ENCODE measurements around the gene UNC13D. TPM values are rescaled to one million over a fixed set of nuclear protein-coding genes. Genes with fewer than 3 reads are reported as not detected.

Gene UNC13D
- total RNA-seq, 1 experiment from 2014 or later: 3.5 TPM

- Mint-ChIP-seq H3K27me3 (ENCODE audit: insufficient read depth, unreplicated experiment) (no peaks in the 10 kb centered on the region), H3K36me3 (ENCODE audit: insufficient read depth, unreplicated experiment) (no peaks in the 10 kb centered on the region), H3K27ac (ENCODE audit: low read depth, unreplicated experiment) (no peak overlapping the region), H3K4me1 (ENCODE audit: insufficient read depth, unreplicated experiment) (peaks cover 7% of the 10 kb centered on the region), H3K4me3 (ENCODE audit: unreplicated experiment) (no peak overlapping the region), H3K9me3 (ENCODE audit: unreplicated experiment) (no peaks in the 10 kb centered on the region)
- TF ChIP-seq, protein P1, sequence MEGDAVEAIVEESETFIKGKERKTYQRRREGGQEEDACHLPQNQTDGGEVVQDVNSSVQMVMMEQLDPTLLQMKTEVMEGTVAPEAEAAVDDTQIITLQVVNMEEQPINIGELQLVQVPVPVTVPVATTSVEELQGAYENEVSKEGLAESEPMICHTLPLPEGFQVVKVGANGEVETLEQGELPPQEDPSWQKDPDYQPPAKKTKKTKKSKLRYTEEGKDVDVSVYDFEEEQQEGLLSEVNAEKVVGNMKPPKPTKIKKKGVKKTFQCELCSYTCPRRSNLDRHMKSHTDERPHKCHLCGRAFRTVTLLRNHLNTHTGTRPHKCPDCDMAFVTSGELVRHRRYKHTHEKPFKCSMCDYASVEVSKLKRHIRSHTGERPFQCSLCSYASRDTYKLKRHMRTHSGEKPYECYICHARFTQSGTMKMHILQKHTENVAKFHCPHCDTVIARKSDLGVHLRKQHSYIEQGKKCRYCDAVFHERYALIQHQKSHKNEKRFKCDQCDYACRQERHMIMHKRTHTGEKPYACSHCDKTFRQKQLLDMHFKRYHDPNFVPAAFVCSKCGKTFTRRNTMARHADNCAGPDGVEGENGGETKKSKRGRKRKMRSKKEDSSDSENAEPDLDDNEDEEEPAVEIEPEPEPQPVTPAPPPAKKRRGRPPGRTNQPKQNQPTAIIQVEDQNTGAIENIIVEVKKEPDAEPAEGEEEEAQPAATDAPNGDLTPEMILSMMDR (IDR thresholded peaks at IDR 0.05; ENCODE audit: unreplicated experiment): no peak
- ChIA-PET CTCF (interaction anchor here (1.5 kb wide), 1 partner anchor 14 kb away, joined by 5 read pairs; no protein-coding TSS in a partner anchor), POLR2A (interaction anchor here (1.2 kb wide), 1 partner anchor 52 kb away, joined by 3 read pairs; no protein-coding TSS in a partner anchor)
- intact Hi-C loops (cut with micrococcal nuclease): no loop called here
- peak; percentile 12 for DNase-seq (ENCODE audit: unreplicated experiment)
- BruUV-seq (replicated peaks): no TSS peak
Measured at GRCh38 chr17:75832164-75832651, 12.0 kb downstream of the UNC13D start.

DNA sequence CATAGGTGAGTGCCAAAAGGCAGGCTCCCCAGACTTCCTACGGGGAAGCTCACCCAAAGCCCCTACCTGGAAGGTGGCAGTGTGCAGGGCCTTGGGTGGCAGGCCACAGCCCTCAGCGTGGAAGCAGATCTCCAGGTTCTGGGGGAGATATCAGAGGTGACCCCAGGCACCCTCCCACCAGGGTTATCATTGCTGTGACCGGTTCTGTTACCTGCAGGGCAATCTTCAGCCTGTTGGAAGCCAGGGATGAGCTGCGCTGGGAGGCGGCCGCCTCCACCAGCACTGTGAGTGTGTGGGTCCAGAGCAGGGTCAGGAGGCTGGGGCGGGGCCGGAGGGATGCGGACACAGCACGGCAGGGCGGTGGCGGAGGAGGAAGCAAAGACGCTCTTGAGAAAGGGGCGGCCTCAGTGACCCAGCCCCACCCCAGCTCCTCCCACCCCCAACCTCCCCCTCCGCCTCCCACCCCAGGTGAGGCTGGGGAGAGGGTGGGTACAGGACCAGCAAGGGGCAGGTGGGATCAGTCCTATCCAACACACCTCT lies 13.1 kb downstream of the UNC13D start:
- no TSS peak for BruUV-seq (replicated peaks)
- intact Hi-C loops (cut with micrococcal nuclease): no loop called here
- POLR2A ChIA-PET: no interaction called here
- Mint-ChIP-seq H3K4me1 (ENCODE audit: insufficient read depth, unreplicated experiment) (peaks cover 7% of the 10 kb centered on the region), H3K9me3 (ENCODE audit: unreplicated experiment) (no peaks in the 10 kb centered on the region), H3K36me3 (ENCODE audit: insufficient read depth, unreplicated experiment) (no peaks in the 10 kb centered on the region), H3K27ac (ENCODE audit: low read depth, unreplicated experiment) (no peak overlapping the region), H3K4me3 (ENCODE audit: unreplicated experiment) (no peak overlapping the region), H3K27me3 (ENCODE audit: insufficient read depth, unreplicated experiment) (no peaks in the 10 kb centered on the region)
- DNase-seq (ENCODE audit: unreplicated experiment): no peak
- TF ChIP-seq, protein P1 (IDR thresholded peaks at IDR 0.05; ENCODE audit: unreplicated experiment): no peak
- CTCF ChIA-PET: interaction anchor here (0.7 to 2.0 kb wide), 6 partner anchors 9 to 90 kb away, joined by 3 to 7 read pairs (median 4); no protein-coding TSS in a partner anchor

GRCh38 chr17:75830164-75831031 lies 13.8 kb downstream of the UNC13D start:
- CTCF ChIA-PET: interaction anchor here (0.6 to 2.0 kb wide), 13 partner anchors 9 to 240 kb away, joined by 3 to 7 read pairs (median 4); no protein-coding TSS in a partner anchor
- H3K27ac Mint-ChIP-seq (ENCODE audit: low read depth, unreplicated experiment): no peak overlapping the region
- no peak overlapping the region for H3K4me3 Mint-ChIP-seq (ENCODE audit: unreplicated experiment)
- no peaks in the 10 kb centered on the region for H3K27me3 Mint-ChIP-seq (ENCODE audit: insufficient read depth, unreplicated experiment)
- intact Hi-C loops (cut with micrococcal nuclease): no loop called here
- DNase-seq (ENCODE audit: unreplicated experiment): no peak
- H3K36me3 Mint-ChIP-seq (ENCODE audit: insufficient read depth, unreplicated experiment): no peaks in the 10 kb centered on the region
- H3K4me1 Mint-ChIP-seq (ENCODE audit: insufficient read depth, unreplicated experiment): peaks cover 7% of the 10 kb centered on the region
- POLR2A ChIA-PET: interaction anchor here (0.7 to 1.5 kb wide), 3 partner anchors 46 to 52 kb away, joined by 3 read pairs; no protein-coding TSS in a partner anchor
- no peaks in the 10 kb centered on the region for H3K9me3 Mint-ChIP-seq (ENCODE audit: unreplicated experiment)
- BruUV-seq (replicated peaks): no TSS peak
- TF ChIP-seq, protein P1 (IDR thresholded peaks at IDR 0.05; ENCODE audit: unreplicated experiment): peak; percentile 60

DNA sequence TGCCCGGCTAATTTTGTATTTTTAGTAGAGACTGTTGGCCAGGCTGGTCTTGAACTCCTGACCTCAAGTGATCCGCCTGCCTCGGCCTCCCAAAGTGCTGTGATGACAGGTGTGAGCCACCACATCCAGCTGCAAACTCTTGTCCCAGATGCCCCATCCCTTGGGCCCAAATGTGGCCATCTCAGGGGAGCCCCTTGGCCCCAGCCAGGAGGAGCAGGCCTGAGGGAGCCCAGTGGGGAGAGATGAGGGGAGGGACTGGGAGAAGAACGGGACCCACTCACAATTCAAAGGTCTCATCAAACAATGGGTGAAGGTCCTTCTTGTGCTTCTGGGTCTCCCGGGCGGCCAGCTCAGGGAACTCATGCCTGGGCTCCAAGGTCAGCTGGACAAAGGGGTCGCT lies 14.5 kb downstream of the UNC13D start:
- H3K27ac Mint-ChIP-seq (ENCODE audit: low read depth, unreplicated experiment): no peak overlapping the region
- H3K36me3 Mint-ChIP-seq (ENCODE audit: insufficient read depth, unreplicated experiment): no peaks in the 10 kb centered on the region
- H3K27me3 Mint-ChIP-seq (ENCODE audit: insufficient read depth, unreplicated experiment): no peaks in the 10 kb centered on the region
- H3K4me3 Mint-ChIP-seq (ENCODE audit: unreplicated experiment): no peak overlapping the region
- TF ChIP-seq, protein P1 (IDR thresholded peaks at IDR 0.05; ENCODE audit: unreplicated experiment): no peak
- intact Hi-C loops (cut with micrococcal nuclease): no loop called here
- ChIA-PET CTCF (interaction anchor here (0.6 to 2.0 kb wide), 10 partner anchors 13 to 240 kb away, joined by 3 to 7 read pairs (median 4); no protein-coding TSS in a partner anchor), POLR2A (interaction anchor here (0.7 to 1.5 kb wide), 3 partner anchors 46 to 51 kb away, joined by 3 read pairs; no protein-coding TSS in a partner anchor)
- H3K4me1 Mint-ChIP-seq (ENCODE audit: insufficient read depth, unreplicated experiment): peaks cover 7% of the 10 kb centered on the region
- BruUV-seq (replicated peaks): no TSS peak
- H3K9me3 Mint-ChIP-seq (ENCODE audit: unreplicated experiment): no peaks in the 10 kb centered on the region
- DNase-seq (ENCODE audit: unreplicated experiment): no peak
